GM18507 (cell line): Measurements from ENCODE around the gene TMEM184C.

ENCODE experiments used
- DNase-seq: peaks from one replicate; pipeline ENCODE4 v3.0.0; 2011; ENCODE audit warnings: low read depth; ENCODE audit not compliant: insufficient read length; ENCODE audit errors: extremely low spot score
- FAIRE-seq: peaks from 2 replicates; lab custom pipeline; 2011; peaks lifted over from hg19 to GRCh38; lab: Jason Lieb, UNC

The TMEM184C gene

DNA sequence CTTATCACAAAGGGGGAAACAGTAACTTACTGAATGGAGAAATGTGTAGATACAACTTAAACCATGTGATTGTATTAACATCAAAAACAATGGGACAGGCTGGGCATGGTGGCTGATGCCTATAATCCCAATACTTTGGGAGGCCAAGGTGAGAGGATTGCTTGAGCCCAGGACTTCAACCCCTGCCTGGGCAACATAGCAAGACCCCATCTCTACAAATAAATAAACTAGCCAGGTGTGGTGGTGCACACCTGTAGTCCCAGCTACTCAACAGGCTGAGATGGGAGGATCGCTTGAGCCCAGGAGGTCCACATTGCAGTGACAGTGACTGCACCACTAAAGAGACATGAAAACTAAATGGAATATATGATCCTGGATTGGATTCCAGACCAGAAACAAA, 26.4 kb downstream of the TMEM184C start:
- DNase-seq (no peak), FAIRE-seq (no peak)

DNA sequence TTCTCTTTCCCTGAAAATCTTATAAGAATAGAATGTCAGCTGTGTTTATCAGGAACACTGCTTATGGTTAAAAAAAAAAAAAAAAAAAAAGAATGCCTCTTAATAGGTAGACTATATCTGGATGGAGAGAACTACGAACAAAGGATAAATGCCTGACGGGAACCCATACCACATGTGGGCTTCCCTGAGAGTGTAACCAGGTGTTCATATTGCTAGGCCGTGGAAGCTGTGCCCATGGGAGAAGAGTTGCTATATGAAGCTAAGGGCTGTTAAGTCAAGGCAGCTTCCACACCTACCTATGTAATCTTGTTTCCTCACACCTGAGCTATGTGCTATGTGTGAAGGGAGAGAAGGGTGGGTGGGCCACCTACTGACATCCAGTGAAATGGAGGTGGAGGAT, 27.3 kb downstream of the TMEM184C start:
- DNase-seq (no peak), FAIRE-seq (no peak)

DNA sequence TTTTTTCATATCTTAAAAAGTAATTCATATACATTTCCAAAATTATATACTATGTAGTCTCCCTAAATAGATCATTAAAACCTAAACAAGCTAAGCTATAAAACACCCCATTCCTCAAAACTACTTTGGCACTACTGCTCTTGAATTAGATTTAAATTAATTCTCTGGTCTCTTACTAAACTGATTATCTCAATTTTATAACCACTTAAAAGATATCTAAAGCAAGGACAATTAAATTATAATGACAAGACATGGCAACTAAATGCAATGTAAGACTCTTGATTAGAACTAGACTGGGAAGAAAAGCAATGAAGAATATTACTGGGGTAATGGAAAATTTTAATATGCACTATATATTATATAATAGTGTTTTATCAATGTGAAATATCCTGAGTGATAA, 27.9 kb downstream of the TMEM184C start:
- FAIRE-seq (no peak), DNase-seq (no peak)

DNA sequence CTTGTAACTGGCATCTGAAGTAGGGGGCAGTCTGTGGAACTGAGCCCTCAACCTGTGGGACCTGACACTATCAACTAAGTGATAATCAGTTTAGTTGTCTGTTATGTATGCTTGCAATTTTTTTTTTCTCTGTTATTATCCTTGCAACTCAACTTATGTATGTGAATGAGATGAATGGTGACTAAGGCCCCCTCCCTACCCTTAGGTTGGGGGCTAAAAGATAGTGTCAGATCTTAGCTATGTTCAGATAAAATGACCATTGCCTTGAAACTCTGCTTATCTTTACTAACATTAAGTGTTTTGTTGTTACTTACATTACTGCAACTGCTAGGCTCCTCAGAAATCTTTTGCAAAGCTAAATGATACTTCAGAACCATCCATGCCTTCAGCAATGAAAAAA, 31.5 kb downstream of the TMEM184C start:
- FAIRE-seq (no peak), DNase-seq (no peak)

DNA sequence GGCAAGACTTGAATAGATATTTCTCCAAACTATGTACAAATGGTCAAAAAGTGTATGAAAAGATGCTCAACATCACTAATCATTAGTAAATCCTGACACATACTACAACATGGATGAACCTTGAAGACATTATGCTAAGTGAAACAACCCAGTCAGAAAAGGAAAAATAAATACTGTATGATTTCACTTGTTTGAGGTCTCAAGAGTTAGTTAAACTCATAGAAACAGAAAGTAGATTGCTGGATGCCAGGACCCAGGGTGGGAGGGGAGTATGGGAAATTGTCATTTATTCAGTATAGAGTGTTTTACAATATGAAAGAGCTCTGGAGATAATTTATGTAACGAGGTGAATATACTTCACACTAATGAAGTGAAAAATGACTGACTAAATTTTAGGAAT, 34.4 kb downstream of the TMEM184C start:
- FAIRE-seq, result no peak
- no peak for DNase-seq

DNA sequence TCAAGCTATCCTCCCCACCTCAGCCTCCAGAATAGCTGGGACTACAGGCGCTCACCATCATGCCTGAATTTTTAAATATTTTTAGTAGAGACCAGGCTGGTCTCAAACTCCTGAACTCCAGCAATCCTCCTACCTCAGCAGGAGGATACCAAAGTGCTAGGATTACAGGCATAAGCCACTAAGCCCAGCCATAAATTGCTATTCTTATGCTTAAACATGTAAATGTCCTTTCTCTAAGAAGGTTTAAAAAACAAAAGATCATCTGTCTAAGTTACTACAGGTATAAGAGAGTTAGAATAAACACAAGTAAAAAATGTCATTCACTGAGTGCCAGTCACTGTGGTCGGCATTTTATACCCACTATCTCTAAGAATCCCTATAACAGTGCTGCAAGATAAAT, 38.4 kb downstream of the TMEM184C start:
- FAIRE-seq (no peak), DNase-seq (no peak)

DNA sequence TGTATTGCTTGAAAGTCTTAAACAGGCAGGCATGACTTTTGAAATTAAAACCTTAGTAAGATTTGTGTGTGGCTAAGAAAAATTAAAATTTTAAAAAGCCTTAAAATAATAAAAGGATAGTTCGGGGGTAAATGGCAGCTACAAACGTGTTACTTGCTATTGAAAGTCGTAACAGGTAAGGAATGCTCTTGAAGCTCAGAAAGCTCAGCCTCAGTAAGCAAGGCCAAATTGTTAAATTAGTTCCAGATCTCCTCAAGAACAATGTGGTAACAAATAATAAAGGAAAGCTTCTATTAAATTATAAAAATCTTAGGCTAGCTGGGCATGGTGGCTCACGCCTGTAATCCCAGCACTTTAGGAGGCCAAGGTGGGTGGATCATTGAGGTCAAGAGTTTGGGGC, 41.3 kb downstream of the TMEM184C start:
- DNase-seq (no peak), FAIRE-seq (no peak)

DNA sequence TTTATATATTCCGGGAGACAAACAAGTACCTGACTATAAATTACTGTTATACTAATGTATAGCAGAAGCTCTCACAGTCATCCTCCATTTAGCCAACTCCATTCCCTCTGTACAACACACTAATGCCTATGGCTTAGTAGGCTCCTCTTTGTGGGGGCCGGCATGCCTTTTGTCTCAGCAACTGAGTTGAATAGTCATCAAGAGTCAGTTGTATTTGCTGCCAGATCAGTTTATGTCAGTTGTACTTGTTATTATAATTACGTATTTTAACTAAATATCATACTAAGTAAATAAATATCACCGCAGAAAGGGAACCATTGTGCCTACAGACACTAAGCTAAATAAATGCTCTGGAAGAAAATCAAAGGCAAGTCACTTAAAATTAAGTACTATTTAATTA, 56.9 kb downstream of the TMEM184C start:
- DNase-seq (no peak), FAIRE-seq (no peak)

DNA sequence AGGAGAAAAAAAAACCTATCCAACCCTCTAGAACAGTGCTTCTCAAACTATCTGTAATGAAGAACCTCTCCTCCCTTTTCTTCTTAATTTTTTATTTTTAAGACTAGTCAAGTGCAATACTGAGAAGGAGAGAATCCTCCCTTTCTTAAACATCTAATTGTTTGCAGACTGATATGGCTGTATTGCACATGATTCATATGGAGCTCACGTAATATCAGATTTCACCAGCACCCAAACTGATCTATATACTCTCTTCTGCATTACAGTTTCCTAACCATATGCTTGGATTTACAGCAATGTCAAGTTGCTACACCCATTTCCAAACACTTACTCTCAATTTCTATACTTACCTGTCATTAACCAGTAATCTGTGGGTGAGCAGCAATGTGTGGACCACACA, 57.3 kb downstream of the TMEM184C start:
- FAIRE-seq, result no peak
- DNase-seq, result no peak

GRCh38 chr4:147678106-147678505, 60.9 kb downstream of the TMEM184C start:
- no peak for DNase-seq
- FAIRE-seq, result no peak

DNA sequence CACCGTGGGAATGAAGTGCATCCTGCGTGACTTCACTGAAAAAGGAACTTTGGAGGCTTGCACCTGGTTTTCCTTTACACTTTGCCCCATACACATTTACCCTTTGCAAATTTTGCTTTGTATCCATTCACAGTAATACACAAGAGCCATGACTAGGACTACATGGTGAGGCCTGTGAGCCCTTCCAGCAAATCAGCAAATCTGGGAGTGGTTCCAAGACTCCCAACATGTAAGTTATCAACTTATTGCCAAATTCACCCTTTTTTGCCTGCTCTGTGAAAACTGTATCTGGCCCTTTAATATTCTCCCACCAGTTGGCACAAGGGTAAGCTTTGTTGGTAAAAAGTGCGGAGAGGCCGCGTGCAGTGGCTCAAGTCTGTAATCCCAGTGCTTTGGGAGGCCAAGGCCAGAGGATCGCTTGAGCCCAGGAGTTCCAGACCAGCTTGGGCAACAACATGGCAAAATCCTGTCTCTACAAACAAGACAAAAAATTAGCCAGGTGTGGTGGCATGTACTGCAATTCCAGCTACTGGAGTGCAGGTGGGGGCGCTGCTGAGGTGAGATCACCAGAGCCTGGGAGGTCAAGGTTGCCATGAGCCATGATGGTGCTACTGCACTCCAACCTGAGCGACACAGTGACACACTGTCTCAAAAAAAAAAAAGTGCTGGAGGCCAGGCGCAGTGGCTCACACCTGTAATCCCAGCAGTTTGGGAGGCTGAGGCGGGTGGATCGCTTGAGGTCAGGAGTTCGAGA, 61.8 kb downstream of the TMEM184C start:
- FAIRE-seq, result no peak
- DNase-seq, result no peak

DNA sequence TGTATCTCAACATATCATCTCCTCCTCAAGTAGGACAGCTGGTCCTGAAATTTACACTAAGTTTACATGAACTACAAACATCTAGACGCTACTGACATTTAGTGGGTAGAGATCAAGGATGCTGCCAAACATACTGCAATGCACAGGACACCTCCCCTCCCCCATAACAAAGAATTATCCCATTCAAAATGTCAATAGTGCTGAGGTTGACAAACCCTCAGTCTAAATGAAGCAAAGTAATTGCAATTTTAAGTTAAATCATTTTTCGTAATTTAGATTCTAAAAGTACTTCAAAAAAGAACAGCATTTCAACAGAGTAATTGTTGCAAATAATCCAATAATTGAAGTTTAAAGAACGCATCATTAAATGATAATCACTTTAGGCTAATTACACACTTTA, 65.6 kb downstream of the TMEM184C start:
- DNase-seq (no peak), FAIRE-seq (no peak)

GRCh38 chr4:147683188-147683591, 66.0 kb downstream of the TMEM184C start:
- no peak for FAIRE-seq
- no peak for DNase-seq

- FAIRE-seq, result peak; percentile 96
- DNase-seq, result peak; percentile 93
These were observed 66.8 kb downstream of the TMEM184C start, which contains the start of gene PRMT9 for GRCh38 chr4:147683717-147684700. Gene PRMT9 (minus strand): TSS chr4:147684163. CDS start chr4:147683987, 176 bp downstream.

GRCh38 chr4:147689067-147689466, 71.9 kb downstream of the TMEM184C start:
- FAIRE-seq (no peak), DNase-seq (no peak)

GRCh38 chr4:147691820-147692219, 74.6 kb downstream of the TMEM184C start:
- no peak for DNase-seq
- FAIRE-seq, result no peak

GRCh38 chr4:147693218-147693617, 76.0 kb downstream of the TMEM184C start:
- no peak for DNase-seq

GRCh38 chr4:147696866-147697265, 79.7 kb downstream of the TMEM184C start:
- DNase-seq, result no peak
- no peak for FAIRE-seq

More at GRCh38 chr4:147693218-147693617, 76.0 kb downstream of the TMEM184C start:
- FAIRE-seq, result no peak

GRCh38 chr4:147704846-147705245, 87.6 kb downstream of the TMEM184C start:
- FAIRE-seq, result peak; percentile 38

GRCh38 chr4:147707892-147708672, 90.9 kb downstream of the TMEM184C start:
- DNase-seq, result no peak
- peak; percentile 86 for FAIRE-seq

More at GRCh38 chr4:147704846-147705245, 87.6 kb downstream of the TMEM184C start:
- no peak for DNase-seq
